ENCODE measurements around the gene TRERF1.

The TRERF1 gene

GRCh38 chr6:42176981-42177380, 274.7 kb downstream of the TRERF1 start:
- no peak for TF ChIP-seq GATA3 (IDR thresholded peaks at IDR 0.05; ENCODE audit: low read depth, low read length)
- TF ChIP-seq GATA2 (IDR thresholded peaks at IDR 0.05; ENCODE audit: low read depth, low read length), result no peak

GRCh38 chr6:42175860-42176259, 275.9 kb downstream of the TRERF1 start:
- TF ChIP-seq GATA3 (IDR thresholded peaks at IDR 0.05; ENCODE audit: low read depth, low read length), result no peak
